Hematopoietic multipotent progenitor cell treated with erythropoietin and hydrocortisone succinate and interleukin-3 and kit ligand, for 6 days (in vitro differentiated cells): ENCODE results near the gene GABRB2.
"Not testable (repeated sequence)": the region's sequence is repeated elsewhere in the genome, so short reads cannot be mapped to it uniquely, and the experiment has no call there.

Experiments used
- DNase-seq: peaks from one replicate; pipeline ENCODE4 v3.0.0-alpha.2; 2015

The GABRB2 gene

GRCh38 chr5:161287436-161287835 is 259.1 kb downstream of the GABRB2 start:
- no peak for DNase-seq

GRCh38 chr5:161286066-161286655 is 260.4 kb downstream of the GABRB2 start:
- DNase-seq, result no peak

- DNase-seq, result no peak
Observed at GRCh38 chr5:161284445-161284844, 262.1 kb downstream of the GABRB2 start.

- no peak for DNase-seq
Observed at GRCh38 chr5:161283296-161283695, 263.2 kb downstream of the GABRB2 start.

- DNase-seq, result no peak
Observed at GRCh38 chr5:161278739-161279660, 267.5 kb downstream of the GABRB2 start.

- no peak for DNase-seq
Observed at GRCh38 chr5:161277011-161277410, 269.5 kb downstream of the GABRB2 start.

GRCh38 chr5:161274951-161275350 is 271.6 kb downstream of the GABRB2 start:
- DNase-seq, result no peak

GRCh38 chr5:161273410-161273809 is 273.1 kb downstream of the GABRB2 start:
- DNase-seq, result no peak

GRCh38 chr5:161271816-161272215 is 274.7 kb downstream of the GABRB2 start:
- no peak for DNase-seq

GRCh38 chr5:161269125-161269524 is 277.4 kb downstream of the GABRB2 start:
- no peak for DNase-seq

- no peak for DNase-seq
Observed at GRCh38 chr5:161266954-161267353, 279.6 kb downstream of the GABRB2 start.

- no peak for DNase-seq
Observed at GRCh38 chr5:161265006-161265405, 281.5 kb downstream of the GABRB2 start.

GRCh38 chr5:161263191-161263590 is 283.3 kb downstream of the GABRB2 start:
- DNase-seq, result no peak

GRCh38 chr5:161261668-161262323 is 284.7 kb downstream of the GABRB2 start:
- no peak for DNase-seq

- DNase-seq, result no peak
Observed at GRCh38 chr5:161258438-161258837, 288.1 kb downstream of the GABRB2 start.

GRCh38 chr5:161256957-161257356 is 289.6 kb downstream of the GABRB2 start:
- DNase-seq, result no peak

- DNase-seq, result not testable (repeated sequence)
Observed at GRCh38 chr5:161252955-161253354, 293.6 kb downstream of the GABRB2 start.

GRCh38 chr5:161246749-161247148 is 299.8 kb downstream of the GABRB2 start:
- no peak for DNase-seq

- DNase-seq, result not testable (repeated sequence)
Observed at GRCh38 chr5:161245846-161246245, 300.7 kb downstream of the GABRB2 start.
